SU-DHL-6 (cell line): Measurements from ENCODE around the gene CUX1.
"Not testable (repeated sequence)": the region's sequence is repeated elsewhere in the genome, so short reads cannot be mapped to it uniquely, and the experiment has no call there.

ENCODE experiments used
- H2AFZ ChIP-seq: fragments of 200-600 bp; sonication (generic); 2 replicates; pipeline ENCODE4 v1.6.1; 2014; ENCODE audit warnings: low read depth, mild to moderate bottlenecking, moderate library complexity, mixed read lengths, antibody characterized with exemption, low read length; ENCODE audit not compliant: severe bottlenecking
- H3F3A ChIP-seq: fragments of 200-600 bp; shearing (Covaris generic); 2 replicates; pipeline ENCODE4 v1.6.0; 2016; ENCODE audit warnings: antibody characterized with exemption, mild to moderate bottlenecking; ENCODE audit not compliant: insufficient read depth
- H3K27ac ChIP-seq: fragments of 200-600 bp; sonication (generic); 2 replicates; pipeline ENCODE4 v1.5.1; 2016; ENCODE audit warnings: low read depth, mild to moderate bottlenecking, low read length, moderate library complexity, mixed read lengths
- H3K27me3 ChIP-seq: fragments of 200-600 bp; sonication (generic), shearing (Covaris generic); 2 replicates; pipeline ENCODE4 v1.6.0; 2014; ENCODE audit warnings: mild to moderate bottlenecking, low read length
- H3K36me3 ChIP-seq: fragments of 200-600 bp; sonication (generic); 2 replicates; pipeline ENCODE4 v1.6.1; 2014; ENCODE audit warnings: mild to moderate bottlenecking, low read length, mixed read lengths
- H3K4me2 ChIP-seq: fragments of 300-600, 200-600 bp; shearing (Covaris generic), sonication (generic); 2 replicates; pipeline ENCODE4 v1.6.0; 2014; ENCODE audit warnings: low read length, low read depth, mild to moderate bottlenecking; ENCODE audit not compliant: poor library complexity, severe bottlenecking
- H3K4me3 ChIP-seq: fragments of 200-600 bp; sonication (generic); 2 replicates; pipeline ENCODE4 v1.5.1; 2014; ENCODE audit warnings: antibody characterized with exemption, low read length, mild to moderate bottlenecking, mixed read lengths; ENCODE audit not compliant: insufficient read depth, poor library complexity, severe bottlenecking
- H3K79me2 ChIP-seq: fragments of 200-600 bp; sonication (generic); 2 replicates; pipeline ENCODE4 v1.6.1; 2014; ENCODE audit warnings: mild to moderate bottlenecking, low read length, moderate library complexity; ENCODE audit not compliant: insufficient read depth
- H3K9ac ChIP-seq: fragments of 200-600 bp; sonication (generic); 2 replicates; pipeline ENCODE4 v1.7.0; 2014; ENCODE audit warnings: mild to moderate bottlenecking, low read length
- H3K9me2 ChIP-seq: fragments of 200-600 bp; sonication (generic); replicated peaks from 2 replicates; pipeline ENCODE4 v1.6.1; 2014; ENCODE audit warnings: low read length; ENCODE audit not compliant: insufficient read depth
- H3K9me3 ChIP-seq: fragments of 200-600 bp; sonication (generic); 2 replicates; pipeline ENCODE4 v1.6.1; 2014; ENCODE audit warnings: low read length, mixed read lengths; ENCODE audit not compliant: insufficient read depth
- H4K20me1 ChIP-seq: fragments of 200-600 bp; sonication (generic); 2 replicates; pipeline ENCODE4 v1.6.1; 2014; ENCODE audit warnings: low read depth, mild to moderate bottlenecking, antibody characterized with exemption, low read length, moderate library complexity, mixed read lengths
- EZH2phosphoT487 ChIP-seq: fragments of 200-600 bp; sonication (generic), shearing (Covaris generic); conservative IDR thresholded peaks from 2 replicates; pipeline ENCODE4 v1.6.1; 2018; ENCODE audit warnings: mild to moderate bottlenecking, antibody characterized with exemption, low read length, moderate library complexity, mixed read lengths
- TF ChIP-seq, protein P1 (sequence below): fragments of 200-600 bp; sonication (generic); IDR thresholded peaks from one replicate; pipeline ENCODE4 v1.5.1; 2017; ENCODE audit warnings: antibody characterized with exemption, mild to moderate bottlenecking, low read length, moderate library complexity; ENCODE audit not compliant: insufficient read depth, poor library complexity, severe bottlenecking

CUX1 gene

DNA sequence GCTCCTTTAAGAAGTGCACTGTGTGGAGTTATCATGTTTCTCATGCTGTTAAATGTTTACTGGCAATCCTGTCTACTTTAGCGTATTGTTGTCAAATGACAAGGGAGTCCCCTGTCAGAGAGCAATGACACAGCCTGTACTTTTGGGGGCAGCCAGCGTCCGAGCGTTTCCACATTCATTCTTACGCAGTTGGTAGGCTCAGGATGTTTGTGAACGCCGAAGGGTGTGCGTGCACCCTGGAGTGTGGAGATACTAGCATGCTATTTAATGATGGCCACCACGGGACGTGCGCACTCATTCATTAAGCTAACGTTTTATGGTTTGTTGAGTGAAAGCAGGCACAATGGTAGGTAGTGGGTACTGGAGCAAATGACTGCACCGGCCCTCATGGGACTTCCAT is 48.0 kb downstream of the CUX1 start:
- Histone ChIP-seq H3K4me2 (peak overlapping the region; percentile 90), H3K4me3 (peak overlapping the region; percentile 2), H3K9ac (peak overlapping the region; percentile 47), H3K79me2 (peaks cover 78% of the 10 kb centered on the region), H4K20me1 (no peaks in the 10 kb centered on the region), H3F3A (peaks cover 98% of the 10 kb centered on the region), H3K27ac (peak overlapping the region; percentile 97), H3K9me2 (no peaks in the 10 kb centered on the region), H3K36me3 (no peaks in the 10 kb centered on the region; the same call in 1 of the 2 replicates), H3K27me3 (no peaks in the 10 kb centered on the region), H2AFZ (no peak overlapping the region), H3K9me3 (no peaks in the 10 kb centered on the region)
- TF ChIP-seq, protein P1, sequence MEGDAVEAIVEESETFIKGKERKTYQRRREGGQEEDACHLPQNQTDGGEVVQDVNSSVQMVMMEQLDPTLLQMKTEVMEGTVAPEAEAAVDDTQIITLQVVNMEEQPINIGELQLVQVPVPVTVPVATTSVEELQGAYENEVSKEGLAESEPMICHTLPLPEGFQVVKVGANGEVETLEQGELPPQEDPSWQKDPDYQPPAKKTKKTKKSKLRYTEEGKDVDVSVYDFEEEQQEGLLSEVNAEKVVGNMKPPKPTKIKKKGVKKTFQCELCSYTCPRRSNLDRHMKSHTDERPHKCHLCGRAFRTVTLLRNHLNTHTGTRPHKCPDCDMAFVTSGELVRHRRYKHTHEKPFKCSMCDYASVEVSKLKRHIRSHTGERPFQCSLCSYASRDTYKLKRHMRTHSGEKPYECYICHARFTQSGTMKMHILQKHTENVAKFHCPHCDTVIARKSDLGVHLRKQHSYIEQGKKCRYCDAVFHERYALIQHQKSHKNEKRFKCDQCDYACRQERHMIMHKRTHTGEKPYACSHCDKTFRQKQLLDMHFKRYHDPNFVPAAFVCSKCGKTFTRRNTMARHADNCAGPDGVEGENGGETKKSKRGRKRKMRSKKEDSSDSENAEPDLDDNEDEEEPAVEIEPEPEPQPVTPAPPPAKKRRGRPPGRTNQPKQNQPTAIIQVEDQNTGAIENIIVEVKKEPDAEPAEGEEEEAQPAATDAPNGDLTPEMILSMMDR: no peak
- TF ChIP-seq EZH2phosphoT487: no peak

DNA sequence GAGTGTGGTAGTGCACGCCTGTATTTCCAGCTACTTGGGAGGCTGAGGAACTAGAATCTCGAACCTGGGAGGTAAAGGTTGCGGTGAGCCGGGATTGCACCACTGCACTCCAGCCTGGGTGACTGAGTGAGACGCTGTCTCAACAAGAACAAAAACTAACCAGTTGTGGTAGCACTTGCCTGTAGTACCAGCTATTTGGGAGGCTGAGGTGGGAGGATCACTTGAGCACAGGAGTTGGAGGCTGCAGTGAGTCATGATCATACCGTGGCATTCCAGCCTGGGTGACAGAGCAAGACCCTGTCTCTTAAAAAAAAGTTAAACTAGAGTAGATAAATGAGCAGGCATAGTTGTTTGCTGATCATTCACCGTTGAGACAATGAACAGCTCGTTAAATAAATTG is 48.9 kb downstream of the CUX1 start:
- Histone ChIP-seq H3F3A (peaks cover 98% of the 10 kb centered on the region), H3K4me2 (peak overlapping the region; percentile 90), H3K9me2 (no peaks in the 10 kb centered on the region), H3K79me2 (peaks cover 86% of the 10 kb centered on the region), H2AFZ (no peak overlapping the region), H3K9me3 (no peaks in the 10 kb centered on the region), H3K4me3 (peak overlapping the region; percentile 2), H3K36me3 (no peaks in the 10 kb centered on the region; the same call in 1 of the 2 replicates), H3K27ac (peak overlapping the region; percentile 97), H3K27me3 (no peaks in the 10 kb centered on the region), H3K9ac (peak overlapping the region; percentile 47), H4K20me1 (no peaks in the 10 kb centered on the region)
- TF ChIP-seq, protein P1: no peak
- TF ChIP-seq EZH2phosphoT487: no peak

DNA sequence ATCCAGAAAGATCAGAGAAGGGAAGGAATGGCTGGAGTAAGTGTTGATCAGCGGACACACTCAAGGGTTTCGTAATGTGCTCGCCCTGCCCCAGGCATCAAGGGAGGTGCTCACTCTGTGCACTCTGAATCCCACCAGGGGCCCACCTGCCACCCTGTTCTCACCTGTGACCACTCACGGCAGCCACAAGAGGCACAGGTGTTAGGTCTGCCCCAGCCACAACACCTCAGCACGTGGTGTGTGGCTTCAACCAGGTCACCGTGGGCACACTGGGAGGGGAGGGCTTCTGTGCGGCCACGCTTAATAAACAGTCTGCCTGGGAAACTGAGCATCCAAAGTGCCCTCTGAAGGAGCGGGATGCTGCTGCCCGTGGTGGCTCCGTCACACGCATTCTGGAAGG is 49.8 kb downstream of the CUX1 start:
- no peak overlapping the region for H2AFZ ChIP-seq
- H3K9ac ChIP-seq: peak overlapping the region; percentile 47
- H3K9me3 ChIP-seq: no peaks in the 10 kb centered on the region
- H3F3A ChIP-seq: peaks cover 96% of the 10 kb centered on the region
- H3K27me3 ChIP-seq: no peaks in the 10 kb centered on the region
- no peaks in the 10 kb centered on the region for H3K9me2 ChIP-seq
- no peak for TF ChIP-seq EZH2phosphoT487
- TF ChIP-seq, protein P1: no peak
- H3K4me2 ChIP-seq: peak overlapping the region; percentile 90
- peaks cover 88% of the 10 kb centered on the region for H3K79me2 ChIP-seq
- H3K27ac ChIP-seq: peak overlapping the region; percentile 97
- peak overlapping the region; percentile 15 for H3K4me3 ChIP-seq
- no peaks in the 10 kb centered on the region; the same call in 1 of the 2 replicates for H3K36me3 ChIP-seq
- H4K20me1 ChIP-seq: no peaks in the 10 kb centered on the region

DNA sequence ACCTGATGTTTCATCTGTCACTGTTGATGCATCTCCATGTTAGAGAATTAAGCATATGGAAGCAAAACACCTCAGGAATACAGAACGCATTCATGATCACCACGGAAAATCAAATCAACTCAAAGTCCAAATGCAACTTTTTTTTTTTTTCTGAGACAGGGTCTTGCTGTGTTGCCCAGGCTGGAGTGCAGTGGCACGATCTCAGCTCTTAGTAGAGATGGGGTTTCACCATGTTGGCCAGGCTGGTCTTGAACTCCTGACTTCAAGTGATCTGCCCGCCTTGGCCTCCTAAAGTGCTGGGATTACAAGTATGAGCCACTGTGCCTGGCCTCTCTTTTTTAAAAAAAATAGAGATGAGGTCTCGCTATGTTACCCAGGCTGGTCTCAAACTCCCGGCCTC is 50.3 kb downstream of the CUX1 start:
- peak overlapping the region; percentile 90 for H3K4me2 ChIP-seq
- not testable (repeated sequence) for H4K20me1 ChIP-seq, H3K4me3 ChIP-seq

More for the DNA sequence above, 50.3 kb downstream of the CUX1 start:
- not testable (repeated sequence) for H3K27me3 ChIP-seq, H3K9me2 ChIP-seq, H3K36me3 ChIP-seq, H3K9me3 ChIP-seq, H2AFZ ChIP-seq
- Histone ChIP-seq H3K9ac (peak overlapping the region; percentile 47), H3K79me2 (peaks cover 88% of the 10 kb centered on the region), H3K27ac (peak overlapping the region; percentile 97), H3F3A (peaks cover 96% of the 10 kb centered on the region)
